ENCODE measurements around the gene FRK.
"Not testable (repeated sequence)": the region's sequence is repeated elsewhere in the genome, so short reads cannot be mapped to it uniquely, and the experiment has no call there.

Gene FRK

GRCh38 chr6:116010386-116010785 is 50.3 kb downstream of the FRK start:
- no peak for DNase-seq (ENCODE audit: low read depth in 2 of 2, low spot score in 1 of 2)

DNA sequence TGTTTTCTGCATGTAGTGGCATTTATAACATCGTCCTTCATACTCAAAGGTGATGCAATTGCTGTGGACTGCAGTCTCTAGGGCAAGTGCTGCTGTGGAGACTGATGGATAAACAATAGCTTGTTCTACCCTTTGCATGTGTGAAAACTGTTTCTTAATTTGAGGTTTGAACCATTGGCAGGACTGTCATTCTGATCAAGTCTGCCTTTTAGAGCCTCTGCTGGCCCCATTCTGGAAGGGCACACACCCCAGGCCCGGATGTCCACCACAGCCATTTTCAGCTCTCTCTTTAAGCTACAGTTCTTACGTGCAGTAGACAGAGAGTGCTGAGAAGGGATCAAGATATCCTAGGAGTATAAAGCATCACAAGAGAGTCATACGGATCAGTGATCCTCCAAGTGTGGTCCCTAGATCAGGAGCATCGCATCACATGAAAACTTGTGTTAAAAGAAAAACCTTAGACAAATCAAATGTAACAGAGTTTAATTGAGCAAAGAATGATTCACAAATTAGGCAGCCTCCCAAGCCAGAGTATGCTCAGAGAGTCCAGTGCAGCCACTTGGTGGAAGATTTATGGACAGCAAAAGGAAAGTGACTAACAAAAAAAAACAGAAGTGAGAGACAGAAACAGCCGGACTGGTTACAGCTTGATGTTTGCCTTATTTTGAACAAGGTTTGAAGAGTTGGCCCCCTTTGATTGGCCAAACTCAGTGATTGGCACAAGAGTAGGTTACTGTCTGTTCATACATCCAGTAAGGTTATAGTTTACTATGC is 52.0 kb downstream of the FRK start:
- no peak for DNase-seq (ENCODE audit: low read depth in 2 of 2, low spot score in 1 of 2)

GRCh38 chr6:116004841-116005815 is 55.6 kb downstream of the FRK start:
- no peak for DNase-seq (ENCODE audit: low read depth in 2 of 2, low spot score in 1 of 2)

GRCh38 chr6:116003668-116004067 is 57.0 kb downstream of the FRK start:
- no peak for DNase-seq (ENCODE audit: low read depth in 2 of 2, low spot score in 1 of 2)

DNA sequence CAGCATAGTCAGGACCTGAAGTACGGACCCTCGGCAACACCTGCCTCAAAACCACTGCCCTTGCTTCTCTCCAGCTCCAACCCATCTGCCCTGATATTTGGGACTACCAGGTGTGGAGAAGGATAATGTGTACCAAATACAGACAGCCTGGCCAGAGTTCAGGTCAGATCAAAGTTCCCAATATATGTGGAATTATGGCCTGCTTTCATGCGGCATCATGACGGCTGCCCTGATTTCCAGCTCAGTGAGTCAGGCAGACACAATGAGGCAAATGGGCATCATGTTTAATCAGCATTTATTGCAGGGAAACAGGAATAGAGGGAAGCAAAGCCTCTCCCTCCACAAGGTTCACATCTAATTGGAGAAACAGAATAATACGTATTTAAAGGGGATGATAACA is 57.9 kb downstream of the FRK start:
- DNase-seq (ENCODE audit: low read depth in 2 of 2, low spot score in 1 of 2): no peak

DNA sequence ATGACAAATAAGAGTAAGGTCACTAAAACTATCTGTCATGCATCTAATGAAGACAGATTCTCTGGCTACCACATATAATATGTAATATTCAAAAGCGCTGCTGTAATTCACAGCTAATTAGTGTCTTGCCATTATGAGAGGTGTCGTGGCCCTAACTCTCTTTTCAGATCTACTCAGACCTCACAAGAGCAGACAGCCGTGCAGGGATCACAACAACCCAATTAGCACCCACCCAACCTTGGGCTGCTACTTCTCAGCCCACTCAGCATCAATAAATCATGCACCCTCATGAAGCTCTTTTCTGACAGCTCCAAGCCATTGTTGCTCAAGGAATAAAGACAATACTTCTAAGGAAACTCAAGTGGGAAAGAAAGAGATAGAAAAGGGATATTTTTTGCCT is 61.5 kb downstream of the FRK start:
- DNase-seq (ENCODE audit: low read depth in 2 of 2, low spot score in 1 of 2): no peak

DNA sequence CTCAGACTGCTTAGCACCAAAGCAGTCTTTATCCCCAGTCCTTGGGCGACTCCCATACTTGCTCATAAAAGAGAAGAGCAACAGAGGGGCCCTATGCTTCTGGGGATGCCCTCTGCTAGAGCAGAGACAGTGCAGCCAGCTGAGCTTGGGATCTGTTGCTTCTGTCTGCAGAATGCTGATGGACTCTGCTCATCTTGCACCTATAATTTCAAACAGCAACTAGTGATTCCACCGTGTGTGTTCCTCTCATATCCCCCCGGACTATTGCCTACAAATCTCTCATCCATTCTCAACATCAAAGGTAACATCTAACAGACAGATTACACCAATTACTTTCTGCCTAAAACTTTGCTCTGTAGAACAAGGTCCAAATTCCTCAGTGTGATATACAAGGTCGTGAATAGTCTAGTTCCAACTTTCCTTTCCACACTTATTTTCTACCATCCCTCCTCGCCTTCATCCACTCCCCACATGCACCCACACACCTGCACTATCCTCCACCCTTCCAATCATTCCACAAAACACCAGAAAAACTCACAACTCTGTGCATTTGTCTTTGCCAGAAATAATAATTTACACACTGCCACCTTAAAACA is 62.6 kb downstream of the FRK start:
- no peak for DNase-seq (ENCODE audit: low read depth in 2 of 2, low spot score in 1 of 2)

DNA sequence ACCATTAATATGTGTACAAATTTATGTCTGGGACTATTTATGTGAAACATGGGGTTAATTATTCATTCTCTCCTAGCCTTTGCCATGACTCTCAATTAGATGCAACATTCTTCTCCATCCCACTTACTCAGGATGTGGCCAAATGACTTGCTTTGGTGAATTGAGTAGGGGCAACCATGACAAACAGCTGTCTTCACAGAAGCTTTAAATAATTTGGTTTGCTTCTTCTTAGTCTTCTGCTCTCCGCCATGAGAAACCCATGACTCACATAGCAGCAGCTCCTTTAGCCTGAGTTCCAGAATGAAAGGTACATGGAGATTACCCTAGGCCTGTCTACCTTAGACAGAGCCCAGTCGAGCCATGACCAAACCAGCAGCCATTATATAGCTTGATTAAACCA is 74.7 kb downstream of the FRK start:
- no peak for DNase-seq (ENCODE audit: low read depth in 2 of 2, low spot score in 1 of 2)

DNA sequence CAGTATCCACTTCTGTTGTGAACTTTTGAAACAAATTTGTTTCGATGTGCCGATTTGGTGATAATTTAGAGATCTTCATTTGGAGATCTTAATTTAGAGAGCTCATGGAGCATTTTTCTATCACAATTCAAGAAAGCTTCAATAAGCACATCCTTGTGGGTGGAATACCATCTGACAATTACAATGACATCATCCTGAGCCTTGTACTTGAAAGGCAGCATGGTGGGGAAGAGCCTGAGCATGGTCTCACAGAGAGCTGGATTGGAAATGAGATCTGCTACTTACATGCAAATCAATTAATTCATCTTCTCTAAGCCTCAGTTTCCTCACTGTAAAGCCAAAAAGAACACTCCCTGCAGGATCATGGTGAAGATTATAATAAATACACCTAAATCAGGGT is 75.9 kb downstream of the FRK start:
- no peak for DNase-seq (ENCODE audit: low read depth in 2 of 2, low spot score in 1 of 2)

DNA sequence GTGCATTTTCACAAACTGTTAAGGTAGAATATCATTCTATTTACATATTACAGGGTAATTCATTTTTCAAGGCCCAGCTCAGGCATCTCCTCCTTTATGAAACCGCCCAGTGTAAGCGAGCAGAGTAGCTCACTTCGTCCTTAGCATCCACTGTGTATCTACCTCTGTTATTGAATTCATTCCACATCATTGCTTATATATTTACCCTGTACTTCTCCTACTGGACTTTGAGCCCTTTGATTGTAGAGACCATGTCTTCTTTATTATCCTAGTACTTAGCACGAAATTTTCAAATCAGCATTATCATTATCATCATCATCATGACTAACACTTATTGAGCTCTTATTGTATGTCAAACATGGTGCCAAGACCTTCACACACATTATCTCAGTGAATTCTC is 76.7 kb downstream of the FRK start:
- DNase-seq (ENCODE audit: low read depth in 2 of 2, low spot score in 1 of 2): no peak

- no peak for DNase-seq (ENCODE audit: low read depth in 2 of 2, low spot score in 1 of 2)
Measured at GRCh38 chr6:115982453-115982852, 78.2 kb downstream of the FRK start.

- DNase-seq (ENCODE audit: low read depth in 2 of 2, low spot score in 1 of 2): no peak
Measured at GRCh38 chr6:115977220-115977619, 83.5 kb downstream of the FRK start.

DNA sequence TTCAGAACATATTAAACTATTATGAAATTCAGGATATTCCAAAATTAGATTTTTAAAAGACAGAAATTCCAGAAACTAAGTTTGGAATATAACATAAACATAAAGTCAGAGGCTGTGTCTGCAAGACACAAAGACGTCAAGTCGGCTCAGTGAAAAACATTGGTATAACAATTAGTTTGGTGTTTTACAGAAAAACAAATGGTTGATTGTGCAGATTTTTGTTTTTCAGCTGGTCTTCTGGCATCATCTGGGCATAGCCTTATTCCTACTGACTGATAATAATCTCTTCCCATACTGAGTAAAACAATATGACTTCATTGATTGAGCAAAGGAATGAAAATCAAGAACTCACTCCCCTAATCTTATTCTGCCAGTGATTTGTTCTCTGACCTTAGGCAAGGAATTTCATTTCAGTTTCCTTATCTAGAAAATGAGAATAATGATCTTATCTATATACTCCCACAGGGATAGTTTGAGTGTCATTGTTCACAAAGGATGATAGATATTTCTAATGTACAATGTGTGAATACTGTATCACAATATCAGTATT is 84.3 kb downstream of the FRK start:
- DNase-seq (ENCODE audit: low read depth in 2 of 2, low spot score in 1 of 2): no peak

DNA sequence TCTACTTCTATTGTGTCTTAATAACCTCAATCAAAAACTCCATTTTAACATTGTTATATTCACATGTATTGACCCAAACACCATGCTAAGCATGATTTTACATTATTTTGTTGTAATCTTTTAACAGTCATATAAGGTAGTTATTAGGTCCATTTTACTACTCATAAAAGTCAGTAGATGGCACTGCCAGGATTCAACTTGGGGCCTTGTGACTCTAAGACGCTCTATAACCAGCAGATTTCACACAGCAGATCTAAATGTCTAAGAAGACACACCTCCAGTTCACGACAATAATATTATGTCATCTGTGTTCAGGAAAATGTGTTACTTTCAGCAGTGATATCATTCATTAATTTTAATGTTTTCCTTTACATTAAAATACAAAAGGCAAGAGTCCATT is 88.0 kb downstream of the FRK start:
- DNase-seq (ENCODE audit: low read depth in 2 of 2, low spot score in 1 of 2): no peak

DNA sequence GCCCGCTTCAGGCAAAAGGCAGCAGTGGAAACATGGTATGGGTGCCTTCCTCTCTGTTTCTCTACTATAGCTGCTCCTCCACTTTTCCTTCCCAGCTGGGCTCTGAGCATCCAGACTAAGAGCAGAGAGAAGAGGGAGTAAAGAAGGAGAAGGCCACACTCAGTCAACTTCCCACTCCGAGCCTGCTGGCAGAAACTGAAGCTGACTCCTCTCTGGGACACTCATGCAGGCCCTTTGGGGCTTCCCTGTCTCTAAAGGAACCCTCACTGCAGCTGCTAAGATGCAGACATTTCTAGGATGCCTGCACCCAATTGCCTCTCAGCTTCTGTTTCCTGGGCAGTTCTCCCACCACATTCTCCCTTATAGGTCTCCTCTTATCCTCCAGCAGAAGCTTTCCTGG is 88.9 kb downstream of the FRK start:
- no peak for DNase-seq (ENCODE audit: low read depth in 2 of 2, low spot score in 1 of 2)

DNA sequence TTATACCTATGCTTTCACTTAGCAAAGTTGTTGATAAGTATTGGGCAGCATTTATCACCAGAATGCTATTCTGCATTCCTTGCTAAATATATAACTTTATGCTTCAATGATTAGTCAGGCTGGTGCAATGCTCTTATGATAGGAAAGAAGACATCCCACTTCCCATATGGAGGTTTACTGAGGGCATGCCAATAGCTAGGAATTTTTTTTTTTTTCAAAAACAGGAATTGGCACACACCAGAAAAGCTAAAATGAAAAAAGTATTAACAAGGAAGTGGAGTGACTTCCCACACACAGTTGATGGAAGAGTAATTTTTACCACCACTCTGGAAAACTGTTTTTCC is 90.8 kb downstream of the FRK start:
- DNase-seq (ENCODE audit: low read depth in 2 of 2, low spot score in 1 of 2): no peak

GRCh38 chr6:115969207-115969929 is 91.3 kb downstream of the FRK start:
- DNase-seq (ENCODE audit: low read depth in 2 of 2, low spot score in 1 of 2): no peak

- DNase-seq (ENCODE audit: low read depth in 2 of 2, low spot score in 1 of 2): not testable (repeated sequence)
Measured at GRCh38 chr6:115960286-115960685, 100.4 kb downstream of the FRK start.

DNA sequence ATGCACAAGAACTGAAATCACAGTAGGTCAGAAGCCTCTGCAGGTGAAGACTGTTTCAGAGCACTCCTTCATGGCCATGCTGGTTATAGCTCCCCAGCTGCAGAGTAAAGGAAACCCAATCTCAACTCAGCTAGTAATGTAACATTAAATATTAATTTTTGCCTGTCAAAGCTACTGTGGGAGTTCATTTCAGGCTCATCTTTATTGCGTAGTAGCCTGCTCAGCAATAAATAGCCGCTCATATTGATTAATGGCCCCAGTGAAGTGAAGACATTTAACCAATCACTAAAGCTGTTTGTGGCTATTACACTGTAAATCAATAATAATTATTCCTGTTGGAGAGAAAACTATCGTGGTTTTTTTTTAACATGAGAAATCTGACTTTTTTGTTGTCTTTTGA is 101.7 kb downstream of the FRK start:
- DNase-seq (ENCODE audit: low read depth in 2 of 2, low spot score in 1 of 2): no peak

GRCh38 chr6:115954740-115955139 is 106.0 kb downstream of the FRK start:
- DNase-seq (ENCODE audit: low read depth in 2 of 2, low spot score in 1 of 2): no peak

DNA sequence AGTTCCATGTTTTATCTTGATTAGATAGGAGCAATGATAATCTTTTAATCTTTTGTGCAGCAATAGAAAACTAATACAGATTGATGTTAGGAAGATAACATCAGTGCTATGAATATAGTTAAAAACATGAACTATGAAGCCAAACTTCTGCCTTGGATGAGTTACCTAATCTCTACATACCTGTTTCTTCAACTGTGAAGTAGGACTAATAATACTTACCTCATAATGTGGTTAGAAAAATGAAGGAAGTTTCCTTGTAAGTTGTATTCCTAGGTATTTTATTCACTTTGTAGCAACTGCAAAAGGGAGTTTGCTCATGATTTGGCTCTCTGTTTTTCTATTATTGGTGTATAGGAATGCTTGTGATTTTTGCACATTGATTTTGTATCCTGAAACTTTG is 111.9 kb downstream of the FRK start:
- DNase-seq (ENCODE audit: low read depth in 2 of 2, low spot score in 1 of 2): no peak
